ENCODE results near the gene PPFIA4. TPM values are rescaled to one million over a fixed set of nuclear protein-coding genes. Genes with fewer than 3 reads are reported as not detected.
"Not testable (repeated sequence)": the region's sequence is repeated elsewhere in the genome, so short reads cannot be mapped to it uniquely, and the experiment has no call there.

Gene PPFIA4
- total RNA-seq, result under 0.01 TPM

- DNase-seq (ENCODE audit: low read depth in 2 of 3, low spot score in 2 of 3), result peak; percentile 72 to 89 (median 87)
These were observed at the start of gene PPFIA4 for GRCh38 chr1:203026031-203026665. Gene PPFIA4, plus strand, starts transcription at chr1:203026491. Its CDS starts 12,518 bp downstream, at chr1:203039009.

- no peak for DNase-seq (ENCODE audit: low read depth in 2 of 3, low spot score in 2 of 3)
These were observed 49.7 kb upstream of the PPFIA4 start for GRCh38 chr1:202976633-202977032.

- no peak for DNase-seq (ENCODE audit: low read depth in 2 of 3, low spot score in 2 of 3)
These were observed 46.8 kb upstream of the PPFIA4 start for GRCh38 chr1:202979459-202979858.

- peak in 1 of 3 donors; percentile 43 for DNase-seq (ENCODE audit: low read depth in 2 of 3, low spot score in 2 of 3)
These were observed 44.4 kb upstream of the PPFIA4 start for GRCh38 chr1:202981939-202982338.

- DNase-seq (ENCODE audit: low read depth in 2 of 3, low spot score in 2 of 3), result no peak
These were observed 43.4 kb upstream of the PPFIA4 start for GRCh38 chr1:202982715-202983430.

GRCh38 chr1:202986120-202986519, 40.2 kb upstream of the PPFIA4 start:
- DNase-seq (ENCODE audit: low read depth in 2 of 3, low spot score in 2 of 3), result not testable (repeated sequence)

- DNase-seq (ENCODE audit: low read depth in 2 of 3, low spot score in 2 of 3), result no peak
These were observed 39.0 kb upstream of the PPFIA4 start for GRCh38 chr1:202987255-202987654.

- DNase-seq (ENCODE audit: low read depth in 2 of 3, low spot score in 2 of 3), result no peak
These were observed 38.2 kb upstream of the PPFIA4 start for GRCh38 chr1:202987922-202988583.

- DNase-seq (ENCODE audit: low read depth in 2 of 3, low spot score in 2 of 3), result no peak
These were observed 36.4 kb upstream of the PPFIA4 start for GRCh38 chr1:202989879-202990278.

- DNase-seq (ENCODE audit: low read depth in 2 of 3, low spot score in 2 of 3), result no peak
These were observed 35.2 kb upstream of the PPFIA4 start for GRCh38 chr1:202991112-202991511.

GRCh38 chr1:202994756-202995155, 31.5 kb upstream of the PPFIA4 start:
- no peak for DNase-seq (ENCODE audit: low read depth in 2 of 3, low spot score in 2 of 3)

GRCh38 chr1:202998836-202999750, 27.2 kb upstream of the PPFIA4 start:
- DNase-seq (ENCODE audit: low read depth in 2 of 3, low spot score in 2 of 3), result peak; percentile 50 to 87 (median 70)

- no peak for DNase-seq (ENCODE audit: low read depth in 2 of 3, low spot score in 2 of 3)
These were observed 25.9 kb upstream of the PPFIA4 start for GRCh38 chr1:203000217-203000944.

- no peak for DNase-seq (ENCODE audit: low read depth in 2 of 3, low spot score in 2 of 3)
These were observed 24.3 kb upstream of the PPFIA4 start for GRCh38 chr1:203001986-203002385.

GRCh38 chr1:203002951-203003350, 23.3 kb upstream of the PPFIA4 start:
- DNase-seq (ENCODE audit: low read depth in 2 of 3, low spot score in 2 of 3), result no peak

GRCh38 chr1:203005395-203006142, 20.7 kb upstream of the PPFIA4 start:
- DNase-seq (ENCODE audit: low read depth in 2 of 3, low spot score in 2 of 3), result not testable (repeated sequence)

GRCh38 chr1:203006948-203007871, 19.1 kb upstream of the PPFIA4 start, which contains the start of gene TMEM183A:
Gene TMEM183A, plus strand, starts transcription at chr1:203007374. Its CDS starts 92 bp downstream, at chr1:203007466.
- DNase-seq (ENCODE audit: low read depth in 2 of 3, low spot score in 2 of 3), result peak; percentile 84 to 98 (median 98)

GRCh38 chr1:203009185-203009584, 17.1 kb upstream of the PPFIA4 start:
- DNase-seq (ENCODE audit: low read depth in 2 of 3, low spot score in 2 of 3), result no peak
